Measurements from ENCODE around the gene PGAP6. TPM values are rescaled to one million over a fixed set of nuclear protein-coding genes. Genes with fewer than 3 reads are reported as not detected.
"Not testable (repeated sequence)": the region's sequence is repeated elsewhere in the genome, so short reads cannot be mapped to it uniquely, and the experiment has no call there.

Gene PGAP6
- total RNA-seq, 1 donor from 2014 or later, result 44.5 TPM

GRCh38 chr16:342455-343213, 39.1 kb downstream of the PGAP6 start:
- Mint-ChIP-seq H3K9me3 (no peaks in the 10 kb centered on the region), H3K4me1 (peaks cover 52% of the 10 kb centered on the region), H3K4me3 (no peak overlapping the region), H3K36me3 (ENCODE audit: low read depth) (peaks cover 44% of the 10 kb centered on the region), H3K27me3 (no peaks in the 10 kb centered on the region), H3K27ac (no peak overlapping the region)
- CTCF ChIA-PET, result no interaction called here
- ATAC-seq (ENCODE audit: low read depth), result no peak
- intact Hi-C loops (cut with micrococcal nuclease), result no loop called here
- no peak for DNase-seq
- POLR2A ChIA-PET, result no interaction called here
- TF ChIP-seq, protein P1, sequence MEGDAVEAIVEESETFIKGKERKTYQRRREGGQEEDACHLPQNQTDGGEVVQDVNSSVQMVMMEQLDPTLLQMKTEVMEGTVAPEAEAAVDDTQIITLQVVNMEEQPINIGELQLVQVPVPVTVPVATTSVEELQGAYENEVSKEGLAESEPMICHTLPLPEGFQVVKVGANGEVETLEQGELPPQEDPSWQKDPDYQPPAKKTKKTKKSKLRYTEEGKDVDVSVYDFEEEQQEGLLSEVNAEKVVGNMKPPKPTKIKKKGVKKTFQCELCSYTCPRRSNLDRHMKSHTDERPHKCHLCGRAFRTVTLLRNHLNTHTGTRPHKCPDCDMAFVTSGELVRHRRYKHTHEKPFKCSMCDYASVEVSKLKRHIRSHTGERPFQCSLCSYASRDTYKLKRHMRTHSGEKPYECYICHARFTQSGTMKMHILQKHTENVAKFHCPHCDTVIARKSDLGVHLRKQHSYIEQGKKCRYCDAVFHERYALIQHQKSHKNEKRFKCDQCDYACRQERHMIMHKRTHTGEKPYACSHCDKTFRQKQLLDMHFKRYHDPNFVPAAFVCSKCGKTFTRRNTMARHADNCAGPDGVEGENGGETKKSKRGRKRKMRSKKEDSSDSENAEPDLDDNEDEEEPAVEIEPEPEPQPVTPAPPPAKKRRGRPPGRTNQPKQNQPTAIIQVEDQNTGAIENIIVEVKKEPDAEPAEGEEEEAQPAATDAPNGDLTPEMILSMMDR (IDR thresholded peaks at IDR 0.05), result no peak

GRCh38 chr16:341974-342336, 39.8 kb downstream of the PGAP6 start:
- ATAC-seq (ENCODE audit: low read depth); H3K27ac Mint-ChIP-seq; H3K27me3 Mint-ChIP-seq; H3K4me3 Mint-ChIP-seq; POLR2A ChIA-PET; DNase-seq; H3K9me3 Mint-ChIP-seq; intact Hi-C loops (cut with micrococcal nuclease); CTCF ChIA-PET: not testable (repeated sequence)
- peaks cover 39% of the 10 kb centered on the region for H3K36me3 Mint-ChIP-seq (ENCODE audit: low read depth)
- peaks cover 49% of the 10 kb centered on the region for H3K4me1 Mint-ChIP-seq

GRCh38 chr16:341095-341973, 40.4 kb downstream of the PGAP6 start:
- H3K36me3 Mint-ChIP-seq (ENCODE audit: low read depth), result peaks cover 35% of the 10 kb centered on the region
- H3K27ac Mint-ChIP-seq; H3K27me3 Mint-ChIP-seq; CTCF ChIA-PET; H3K4me3 Mint-ChIP-seq; H3K9me3 Mint-ChIP-seq; ATAC-seq (ENCODE audit: low read depth); DNase-seq; POLR2A ChIA-PET; intact Hi-C loops (cut with micrococcal nuclease): not testable (repeated sequence)
- peaks cover 52% of the 10 kb centered on the region for H3K4me1 Mint-ChIP-seq

DNA sequence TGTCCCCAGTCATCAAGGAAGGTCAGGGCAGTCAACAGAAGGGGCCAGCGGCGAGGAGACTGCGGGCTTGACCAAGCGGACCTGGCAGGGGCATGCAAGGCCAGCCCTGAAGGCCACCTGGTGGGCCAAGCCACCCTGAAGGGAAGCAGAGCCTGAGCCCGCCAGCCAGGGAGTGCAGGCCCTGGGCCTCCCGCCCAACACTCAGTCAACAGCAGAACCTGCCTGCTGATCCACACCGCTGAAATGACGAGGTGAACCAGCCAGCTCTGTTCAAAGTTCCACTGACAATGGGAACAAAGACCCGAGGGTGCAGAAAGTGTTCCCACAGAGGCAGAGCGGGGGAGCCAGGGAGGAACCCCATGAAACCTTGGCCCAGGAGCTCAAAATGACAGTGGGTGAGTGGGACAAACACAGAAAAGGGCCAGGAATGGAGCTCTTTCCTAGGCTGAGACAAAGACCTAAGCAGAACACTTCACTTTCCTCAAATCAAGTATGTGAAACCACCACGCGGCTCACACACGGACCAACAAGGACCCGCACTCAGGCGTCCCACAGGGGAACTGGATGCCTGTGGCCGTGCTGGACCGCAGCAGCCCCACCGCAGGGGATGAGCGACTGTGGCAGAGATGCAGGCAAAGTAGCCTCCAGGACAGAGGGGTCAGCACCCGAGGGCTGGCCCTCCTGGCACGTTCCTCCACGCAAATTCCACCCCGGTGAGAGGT, 41.2 kb downstream of the PGAP6 start:
- TF ChIP-seq, protein P1 (IDR thresholded peaks at IDR 0.05), result no peak
- Mint-ChIP-seq H3K9me3 (no peaks in the 10 kb centered on the region), H3K4me3 (no peak overlapping the region), H3K27me3 (no peaks in the 10 kb centered on the region), H3K27ac (no peak overlapping the region), H3K4me1 (peaks cover 57% of the 10 kb centered on the region), H3K36me3 (ENCODE audit: low read depth) (peaks cover 27% of the 10 kb centered on the region)
- POLR2A ChIA-PET, result no interaction called here
- CTCF ChIA-PET, result no interaction called here
- ATAC-seq (ENCODE audit: low read depth), result no peak
- intact Hi-C loops (cut with micrococcal nuclease), result no loop called here
- DNase-seq, result no peak

DNA sequence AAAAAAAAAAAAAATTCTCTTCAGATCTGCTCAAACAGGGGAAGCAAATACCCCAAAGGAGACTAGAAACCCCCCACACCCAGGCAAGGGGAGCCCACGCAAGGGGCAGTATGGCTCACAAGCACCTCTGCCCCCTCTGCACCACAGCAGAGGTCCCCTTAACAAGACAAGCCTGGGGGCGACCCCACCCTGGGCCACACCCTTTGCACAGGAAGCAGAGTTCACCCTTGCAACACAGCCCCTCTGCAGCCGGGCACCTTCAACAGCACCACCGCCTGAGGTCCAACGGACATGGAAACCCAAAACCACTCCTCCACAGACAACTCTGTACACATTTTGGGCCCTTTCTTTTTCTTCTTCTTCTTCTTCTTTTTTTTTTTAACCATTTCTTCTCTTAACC, 42.1 kb downstream of the PGAP6 start:
- intact Hi-C loops (cut with micrococcal nuclease), result no loop called here
- Mint-ChIP-seq H3K4me3 (peak overlapping the region; percentile 48), H3K9me3 (no peaks in the 10 kb centered on the region), H3K36me3 (ENCODE audit: low read depth) (peaks cover 18% of the 10 kb centered on the region), H3K27ac (no peak overlapping the region), H3K4me1 (peaks cover 62% of the 10 kb centered on the region), H3K27me3 (no peaks in the 10 kb centered on the region)
- ChIA-PET CTCF (no interaction called here), POLR2A (interaction anchor here (1.5 kb wide), 1 partner anchor 104 kb away, joined by 3 read pairs; no protein-coding TSS in a partner anchor)
- ATAC-seq (ENCODE audit: low read depth) (peak; percentile 34), DNase-seq (no peak)
- TF ChIP-seq, protein P1 (IDR thresholded peaks at IDR 0.05), result no peak

Data from activated B cell treated with CpG ODN at 0.5 μM for 24 hours (primary cell).